Measurements from ENCODE around the gene FAM217A.
A peak's percentile ranks its signal among the peaks of the same experiment; 100 is the strongest.

The FAM217A gene

DNA sequence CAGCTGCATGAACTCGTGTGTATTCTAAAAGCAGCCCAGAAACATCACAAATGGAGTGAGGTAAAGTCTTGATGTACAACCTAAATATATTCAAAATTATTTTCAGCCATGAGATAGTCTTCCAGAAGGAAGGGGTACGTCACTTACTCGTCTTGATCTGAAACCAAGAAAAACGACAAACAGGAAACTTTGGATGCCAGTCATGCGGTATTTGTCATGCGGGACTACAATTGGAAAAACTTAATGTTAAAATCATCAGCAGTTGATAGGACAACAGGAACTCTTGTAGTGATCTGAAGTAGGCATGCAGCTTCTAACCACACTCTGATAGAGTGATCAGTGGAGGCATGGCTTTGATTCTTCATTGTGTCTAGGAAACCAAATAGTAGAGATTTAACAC is 29.7 kb downstream of the FAM217A start:
- Histone ChIP-seq H3K9me3 (ENCODE audit: control insufficient read depth, low read length) (no peaks in the 10 kb centered on the region), H3K4me3 (ENCODE audit: insufficient read depth in 1 of 2, low read depth in 1 of 2, low read length in 2 of 2) (no peak overlapping the region), H3K79me1 (replicated peaks; ENCODE audit: low read length, poor library complexity, severe bottlenecking) (peaks cover 13% of the 10 kb centered on the region), H2BK120ac (ENCODE audit: low read depth, low read length) (no peak overlapping the region), H2BK15ac (ENCODE audit: low read depth, poor library complexity, severe bottlenecking) (no peak overlapping the region), H3K27ac (ENCODE audit: low read length, poor library complexity, severe bottlenecking) (no peak overlapping the region), H2AFZ (ENCODE audit: low read depth, low read length) (no peak overlapping the region), H3K4me1 (ENCODE audit: control insufficient read depth, insufficient read depth, low read depth, low read length) (no peaks in the 10 kb centered on the region), H3K4me2 (ENCODE audit: low read length, poor library complexity, severe bottlenecking) (no peak overlapping the region), H2AK5ac (ENCODE audit: low read length, severe bottlenecking) (no peak overlapping the region), H4K8ac (ENCODE audit: low read length) (no peak overlapping the region), H3K18ac (ENCODE audit: low read depth in 1 of 2, low read length in 2 of 2) (no peak overlapping the region), H2BK5ac (ENCODE audit: low read depth, low read length, poor library complexity, severe bottlenecking) (no peak overlapping the region), H3K14ac (ENCODE audit: low read length in 2 of 2) (no peak overlapping the region), H3K4ac (ENCODE audit: low read depth in 1 of 2, low read length in 2 of 2) (no peak overlapping the region), H3K27me3 (ENCODE audit: control insufficient read depth in 1 of 2, insufficient read depth in 1 of 2, low read length in 2 of 2) (no peaks in the 10 kb centered on the region), H4K91ac (ENCODE audit: low read length) (no peak overlapping the region), H2BK12ac (ENCODE audit: low read length in 2 of 2) (no peak overlapping the region), H3K9ac (ENCODE audit: low read length) (no peak overlapping the region), H3K36me3 (ENCODE audit: control insufficient read depth in 1 of 2, insufficient read depth in 2 of 2, low read depth in 1 of 2, low read length in 2 of 2) (peaks cover 13 to 90% of the 10 kb centered on the region in 2 experiments), H3K23ac (ENCODE audit: low read length in 2 of 2) (no peak overlapping the region)
- WGBS, result 97% methylated on average over 6 of the region's 6 CpGs
- DNase-seq, result no peak

GRCh38 chr6:4041480-4041879 is 37.5 kb downstream of the FAM217A start:
- Histone ChIP-seq H3K4me3 (ENCODE audit: insufficient read depth in 1 of 2, low read depth in 1 of 2, low read length in 2 of 2) (no peak overlapping the region), H3K27me3 (ENCODE audit: control insufficient read depth in 1 of 2, insufficient read depth in 1 of 2, low read length in 2 of 2) (no peaks in the 10 kb centered on the region), H3K9ac (ENCODE audit: low read length) (no peak overlapping the region), H2BK5ac (ENCODE audit: low read depth, low read length, poor library complexity, severe bottlenecking) (no peak overlapping the region), H4K8ac (ENCODE audit: low read length) (no peak overlapping the region), H3K79me1 (replicated peaks; ENCODE audit: low read length, poor library complexity, severe bottlenecking) (peaks cover 25% of the 10 kb centered on the region), H3K9me3 (ENCODE audit: control insufficient read depth, low read length) (no peaks in the 10 kb centered on the region), H2AK5ac (ENCODE audit: low read length, severe bottlenecking) (no peak overlapping the region), H2BK15ac (ENCODE audit: low read depth, poor library complexity, severe bottlenecking) (no peak overlapping the region), H3K23ac (ENCODE audit: low read length in 2 of 2) (no peak overlapping the region), H4K91ac (ENCODE audit: low read length) (no peak overlapping the region), H3K14ac (ENCODE audit: low read length in 2 of 2) (no peak overlapping the region), H2AFZ (ENCODE audit: low read depth, low read length) (no peak overlapping the region), H3K4me1 (ENCODE audit: control insufficient read depth, insufficient read depth, low read depth, low read length) (peaks cover 4% of the 10 kb centered on the region), H3K4me2 (ENCODE audit: low read length, poor library complexity, severe bottlenecking) (no peak overlapping the region), H3K18ac (ENCODE audit: low read depth in 1 of 2, low read length in 2 of 2) (no peak overlapping the region), H3K36me3 (ENCODE audit: control insufficient read depth in 1 of 2, insufficient read depth in 2 of 2, low read depth in 1 of 2, low read length in 2 of 2) (peaks cover 5 to 93% of the 10 kb centered on the region in 2 experiments), H3K4ac (ENCODE audit: low read depth in 1 of 2, low read length in 2 of 2) (no peak overlapping the region), H3K27ac (ENCODE audit: low read length, poor library complexity, severe bottlenecking) (no peak overlapping the region), H2BK120ac (ENCODE audit: low read depth, low read length) (no peak overlapping the region), H2BK12ac (ENCODE audit: low read length in 2 of 2) (no peak overlapping the region)
- no peak for DNase-seq

- no peak overlapping the region for H3K9ac ChIP-seq (ENCODE audit: low read length)
- no peak overlapping the region for H2AFZ ChIP-seq (ENCODE audit: low read depth, low read length)
- no peak overlapping the region for H2BK120ac ChIP-seq (ENCODE audit: low read depth, low read length)
- H3K14ac ChIP-seq (ENCODE audit: low read length in 2 of 2), result no peak overlapping the region
- H4K91ac ChIP-seq (ENCODE audit: low read length), result no peak overlapping the region
- H3K18ac ChIP-seq (ENCODE audit: low read depth in 1 of 2, low read length in 2 of 2), result no peak overlapping the region
- DNase-seq, result peak; percentile 73
- H3K4me2 ChIP-seq (ENCODE audit: low read length, poor library complexity, severe bottlenecking), result no peak overlapping the region
- no peaks in the 10 kb centered on the region for H3K9me3 ChIP-seq (ENCODE audit: control insufficient read depth, low read length)
- H2BK5ac ChIP-seq (ENCODE audit: low read depth, low read length, poor library complexity, severe bottlenecking), result no peak overlapping the region
- H2AK5ac ChIP-seq (ENCODE audit: low read length, severe bottlenecking), result no peak overlapping the region
- peak overlapping the region; percentile 14 for H3K27ac ChIP-seq (ENCODE audit: low read length, poor library complexity, severe bottlenecking)
- H3K4me3 ChIP-seq (ENCODE audit: insufficient read depth in 1 of 2, low read depth in 1 of 2, low read length in 2 of 2), result no peak overlapping the region
- H3K27me3 ChIP-seq (ENCODE audit: control insufficient read depth in 1 of 2, insufficient read depth in 1 of 2, low read length in 2 of 2), result no peaks in the 10 kb centered on the region
- no CpG with 5 or more reads among the region's 1 CpG for WGBS
- no peak overlapping the region for H2BK15ac ChIP-seq (ENCODE audit: low read depth, poor library complexity, severe bottlenecking)
- H3K4me1 ChIP-seq (ENCODE audit: control insufficient read depth, insufficient read depth, low read depth, low read length), result peaks cover 5% of the 10 kb centered on the region
- H3K23ac ChIP-seq (ENCODE audit: low read length in 2 of 2), result no peak overlapping the region
- H3K4ac ChIP-seq (ENCODE audit: low read depth in 1 of 2, low read length in 2 of 2), result no peak overlapping the region
- H3K36me3 ChIP-seq (ENCODE audit: control insufficient read depth in 1 of 2, insufficient read depth in 2 of 2, low read depth in 1 of 2, low read length in 2 of 2), result peaks cover 14 to 77% of the 10 kb centered on the region in 2 experiments
- no peak overlapping the region for H4K8ac ChIP-seq (ENCODE audit: low read length)
- H2BK12ac ChIP-seq (ENCODE audit: low read length in 2 of 2), result no peak overlapping the region
- H3K79me1 ChIP-seq (replicated peaks; ENCODE audit: low read length, poor library complexity, severe bottlenecking), result peaks cover 31% of the 10 kb centered on the region
These were observed 39.6 kb downstream of the FAM217A start for GRCh38 chr6:4039348-4039747.

GRCh38 chr6:4036581-4036980 is 42.4 kb downstream of the FAM217A start:
- H3K9me3 ChIP-seq (ENCODE audit: control insufficient read depth, low read length), result no peaks in the 10 kb centered on the region
- H2BK5ac ChIP-seq (ENCODE audit: low read depth, low read length, poor library complexity, severe bottlenecking), result no peak overlapping the region
- no peak overlapping the region for H4K8ac ChIP-seq (ENCODE audit: low read length)
- DNase-seq, result no peak
- peaks cover 22% of the 10 kb centered on the region for H3K79me1 ChIP-seq (replicated peaks; ENCODE audit: low read length, poor library complexity, severe bottlenecking)
- peaks cover 11 to 76% of the 10 kb centered on the region in 2 experiments for H3K36me3 ChIP-seq (ENCODE audit: control insufficient read depth in 1 of 2, insufficient read depth in 2 of 2, low read depth in 1 of 2, low read length in 2 of 2)
- H3K14ac ChIP-seq (ENCODE audit: low read length in 2 of 2), result no peak overlapping the region
- H3K4ac ChIP-seq (ENCODE audit: low read depth in 1 of 2, low read length in 2 of 2), result no peak overlapping the region
- no peak overlapping the region for H2BK12ac ChIP-seq (ENCODE audit: low read length in 2 of 2)
- H3K18ac ChIP-seq (ENCODE audit: low read depth in 1 of 2, low read length in 2 of 2), result no peak overlapping the region
- H3K4me1 ChIP-seq (ENCODE audit: control insufficient read depth, insufficient read depth, low read depth, low read length), result peaks cover 5% of the 10 kb centered on the region
- H4K91ac ChIP-seq (ENCODE audit: low read length), result no peak overlapping the region
- H3K4me3 ChIP-seq (ENCODE audit: insufficient read depth in 1 of 2, low read depth in 1 of 2, low read length in 2 of 2), result no peak overlapping the region
- H3K4me2 ChIP-seq (ENCODE audit: low read length, poor library complexity, severe bottlenecking), result no peak overlapping the region
- H2AK5ac ChIP-seq (ENCODE audit: low read length, severe bottlenecking), result no peak overlapping the region
- H3K9ac ChIP-seq (ENCODE audit: low read length), result no peak overlapping the region
- H3K23ac ChIP-seq (ENCODE audit: low read length in 2 of 2), result no peak overlapping the region
- no peak overlapping the region for H2AFZ ChIP-seq (ENCODE audit: low read depth, low read length)
- H3K27ac ChIP-seq (ENCODE audit: low read length, poor library complexity, severe bottlenecking), result no peak overlapping the region
- H2BK15ac ChIP-seq (ENCODE audit: low read depth, poor library complexity, severe bottlenecking), result no peak overlapping the region
- no peak overlapping the region for H2BK120ac ChIP-seq (ENCODE audit: low read depth, low read length)
- no peaks in the 10 kb centered on the region for H3K27me3 ChIP-seq (ENCODE audit: control insufficient read depth in 1 of 2, insufficient read depth in 1 of 2, low read length in 2 of 2)
- WGBS, result 100% methylated on average over 4 of the region's 5 CpGs
